H1 (cell line): ENCODE data around the gene ENTPD2. TPM values are rescaled to one million over a fixed set of nuclear protein-coding genes. Genes with fewer than 3 reads are reported as not detected.

Source experiments
- GABPA ChIP-seq: IDR thresholded peaks from 2 replicates; pipeline ENCODE4 v1.6.1; 2011; ENCODE audit warnings: mild to moderate bottlenecking, low read length, moderate library complexity, borderline replicate concordance; ENCODE audit not compliant: insufficient read depth
- HDAC6 ChIP-seq: IDR thresholded peaks from one replicate; pipeline ENCODE4 v1.7.1; 2012; ENCODE audit warnings: low read depth, mild to moderate bottlenecking, inconsistent platforms, low read length, moderate library complexity
- SP2 ChIP-seq: IDR thresholded peaks from 2 replicates; pipeline ENCODE4 v1.6.1; 2012; ENCODE audit warnings: mild to moderate bottlenecking, low read length, inconsistent platforms
- TCF12 ChIP-seq: IDR thresholded peaks from 2 replicates; pipeline ENCODE4 v1.6.1; 2011; ENCODE audit warnings: low read depth, mild to moderate bottlenecking, low read length
- TEAD4 ChIP-seq: IDR thresholded peaks from 2 replicates; pipeline ENCODE4 v1.6.1; 2012; ENCODE audit warnings: low read depth, low read length, inconsistent platforms, mixed read lengths
- YY1 ChIP-seq: IDR thresholded peaks from 2 replicates; pipeline ENCODE4 v1.6.1; 2011; ENCODE audit warnings: low read depth, mild to moderate bottlenecking, low read length
- polyA plus RNA-seq, 7 experiments: library from polyadenylated mRNA; depleted of rRNA in 3 of 7; stranded (reverse) in 5 of 7; unstranded in 2 of 7; fragments of >200 nt in 5 of 7; fragments of 200-250 nt in 2 of 7; gene quantifications; 1 replicate in 5 of 7; 2 replicates in 1 of 7; 4 replicates in 1 of 7; pipeline versions ENCODE4 v1.2.1 to v1.2.3, GENCODE V29; 2011 to 2013; ENCODE audit warnings: missing spikeins in 2 of 7, mixed read lengths in 2 of 7
- total RNA-seq: library from RNA; stranded (reverse); fragmentation: NEBNext Ultra II Directional; extraction: Animal tissue kit (Norgen Biotek cat#: 25700); gene quantifications from 2 replicates; pipeline ENCODE4 v1.2.1, GENCODE V29; 2021

The ENTPD2 gene
- total and polyA plus RNA-seq, 2 of the 8 experiments (the other 6 are each of a cell fraction or from before 2014, with no cell fraction given): 0.65 to 3.8 TPM

DNA sequence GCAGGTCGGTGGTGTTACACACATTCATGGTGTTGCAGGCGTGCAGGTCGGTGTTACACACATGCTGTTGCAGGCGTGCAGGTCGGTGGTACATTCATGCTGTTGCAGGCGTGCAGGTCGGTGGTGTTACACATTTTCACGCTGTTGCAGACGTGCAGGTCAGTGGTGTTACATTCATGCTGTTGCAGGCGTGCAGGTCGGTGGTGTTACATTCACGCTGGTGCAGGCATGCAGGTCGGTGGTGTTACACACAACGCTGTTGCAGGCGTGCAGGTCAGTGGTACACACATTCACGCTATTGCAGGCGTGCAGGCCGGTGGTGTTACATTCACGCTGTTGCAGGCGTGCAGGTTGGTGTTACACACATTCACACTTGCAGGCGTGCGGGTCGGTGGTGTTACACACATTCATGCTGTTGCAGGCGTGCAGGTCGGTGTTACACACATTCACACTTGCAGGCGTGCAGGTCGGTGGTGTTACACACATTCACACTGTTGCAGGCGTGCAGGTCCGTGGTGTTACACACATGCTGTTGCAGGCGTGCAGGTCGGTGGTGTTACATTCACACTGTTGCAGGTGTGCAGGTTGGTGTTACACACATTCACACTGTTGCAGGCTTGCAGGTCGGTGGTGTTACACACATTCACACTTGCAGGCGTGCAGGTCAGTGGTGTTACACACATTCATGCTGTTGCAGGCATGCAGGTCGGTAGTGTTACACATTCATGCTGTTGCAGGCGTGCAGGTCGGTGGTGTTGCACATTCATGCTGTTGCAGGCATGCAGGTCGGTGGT is 49.5 kb upstream of the ENTPD2 start (continued):
- TF ChIP-seq HDAC6: no peak
- TF ChIP-seq TEAD4: no peak
- TF ChIP-seq YY1: no peak
- no peak for TF ChIP-seq TCF12
- TF ChIP-seq GABPA: no peak
- no peak for TF ChIP-seq SP2
